ENCODE results near the gene SLC25A24.
"Not testable (repeated sequence)": the region's sequence is repeated elsewhere in the genome, so short reads cannot be mapped to it uniquely, and the experiment has no call there.

Gene SLC25A24

GRCh38 chr1:108140177-108140576 lies 60.0 kb downstream of the SLC25A24 start:
- DNase-seq (ENCODE audit: low read depth in 3 of 3), result no peak

GRCh38 chr1:108139555-108139954 lies 60.6 kb downstream of the SLC25A24 start:
- DNase-seq (ENCODE audit: low read depth in 3 of 3), result not testable (repeated sequence)

- not testable (repeated sequence) for DNase-seq (ENCODE audit: low read depth in 3 of 3)
These were observed 67.0 kb downstream of the SLC25A24 start for GRCh38 chr1:108133148-108133547.

GRCh38 chr1:108132367-108132766 lies 67.8 kb downstream of the SLC25A24 start:
- DNase-seq (ENCODE audit: low read depth in 3 of 3), result not testable (repeated sequence)

- DNase-seq (ENCODE audit: low read depth in 3 of 3), result not testable (repeated sequence)
These were observed 68.9 kb downstream of the SLC25A24 start for GRCh38 chr1:108131281-108131680.

GRCh38 chr1:108130794-108131193 lies 69.3 kb downstream of the SLC25A24 start:
- DNase-seq (ENCODE audit: low read depth in 3 of 3), result no peak

- no peak for DNase-seq (ENCODE audit: low read depth in 3 of 3)
These were observed 70.1 kb downstream of the SLC25A24 start for GRCh38 chr1:108129999-108130398.

GRCh38 chr1:108125312-108126138 lies 74.6 kb downstream of the SLC25A24 start:
- peak; percentile 29 to 32 (median 32) for DNase-seq (ENCODE audit: low read depth in 3 of 3)

GRCh38 chr1:108124622-108125311 lies 75.4 kb downstream of the SLC25A24 start:
- no peak for DNase-seq (ENCODE audit: low read depth in 3 of 3)

GRCh38 chr1:108124023-108124422 lies 76.1 kb downstream of the SLC25A24 start:
- DNase-seq (ENCODE audit: low read depth in 3 of 3), result no peak

- DNase-seq (ENCODE audit: low read depth in 3 of 3), result no peak
These were observed 78.6 kb downstream of the SLC25A24 start for GRCh38 chr1:108121358-108122143.

- DNase-seq (ENCODE audit: low read depth in 3 of 3), result no peak
These were observed 80.0 kb downstream of the SLC25A24 start for GRCh38 chr1:108120163-108120562.

GRCh38 chr1:108119500-108119899 lies 80.6 kb downstream of the SLC25A24 start:
- no peak for DNase-seq (ENCODE audit: low read depth in 3 of 3)

GRCh38 chr1:108117945-108118902 lies 81.9 kb downstream of the SLC25A24 start:
- DNase-seq (ENCODE audit: low read depth in 3 of 3), result no peak

- DNase-seq (ENCODE audit: low read depth in 3 of 3), result no peak
These were observed 82.9 kb downstream of the SLC25A24 start for GRCh38 chr1:108117237-108117636.

GRCh38 chr1:108114033-108114599 lies 86.0 kb downstream of the SLC25A24 start:
- no peak for DNase-seq (ENCODE audit: low read depth in 3 of 3)

- no peak for DNase-seq (ENCODE audit: low read depth in 3 of 3)
These were observed 86.6 kb downstream of the SLC25A24 start for GRCh38 chr1:108113496-108113895.

- no peak for DNase-seq (ENCODE audit: low read depth in 3 of 3)
These were observed 90.7 kb downstream of the SLC25A24 start for GRCh38 chr1:108109295-108109973.

GRCh38 chr1:108108119-108108518 lies 92.0 kb downstream of the SLC25A24 start:
- DNase-seq (ENCODE audit: low read depth in 3 of 3), result no peak

- peak; percentile 19 to 38 (median 23) for DNase-seq (ENCODE audit: low read depth in 3 of 3)
These were observed 92.5 kb downstream of the SLC25A24 start for GRCh38 chr1:108107658-108108057.

Data from stimulated activated CD4-positive, alpha-beta T cell treated with anti-CD3 and anti-CD28 coated beads, TNF-alpha, amount 100 ng/mL, for 48 hours (primary cell).